ENCODE data around the gene GSAP. TPM values are rescaled to one million over a fixed set of nuclear protein-coding genes. Genes with fewer than 3 reads are reported as not detected.

Gene GSAP
- total RNA-seq, 1 donor from 2014 or later: 13.0 TPM

DNA sequence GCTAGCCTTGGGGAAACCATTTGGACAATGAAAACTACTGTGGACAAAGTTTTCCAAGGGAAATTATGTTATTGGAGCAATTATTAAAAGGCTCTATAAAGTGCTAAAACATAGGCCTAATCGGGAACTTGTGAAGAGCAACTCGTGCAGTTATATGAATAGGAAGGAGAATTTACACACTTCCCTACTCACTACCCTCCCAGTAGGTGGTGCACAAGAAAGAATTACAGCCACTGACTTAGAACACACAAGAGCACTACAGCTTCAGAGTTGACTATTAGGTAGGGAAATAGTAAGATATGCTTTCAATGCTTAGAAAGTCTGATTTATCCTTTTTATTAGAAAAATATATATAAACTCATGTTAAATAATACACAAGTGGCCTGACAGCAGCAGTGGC, 47.2 kb downstream of the GSAP start:
- no peaks in the 10 kb centered on the region for H3K36me3 ChIP-seq

GRCh38 chr7:77367976-77368375, 48.2 kb downstream of the GSAP start:
- no peaks in the 10 kb centered on the region for H3K36me3 ChIP-seq

More for the DNA sequence above, 47.2 kb downstream of the GSAP start:
- TF ChIP-seq POLR2A (IDR thresholded peaks at IDR 0.05) (no peak), CTCF (IDR thresholded peaks at IDR 0.05) (no peak), POLR2AphosphoS5 (IDR thresholded peaks at IDR 0.05; ENCODE audit: insufficient read depth in 1 of 2, low read depth in 1 of 2) (no peak)
- no peaks in the 10 kb centered on the region for H3K27me3 ChIP-seq
- no peaks in the 10 kb centered on the region for H3K4me1 ChIP-seq
- intact Hi-C loops (cut with DNase I): no loop called here
- H3K9me3 ChIP-seq: no peaks in the 10 kb centered on the region
- DNase-seq (ENCODE audit: extremely low spot score in 2 of 2): no peak
- no peak overlapping the region for H3K4me3 ChIP-seq
- no peak overlapping the region for H3K27ac ChIP-seq

GRCh38 chr7:77362905-77363304, 53.2 kb downstream of the GSAP start:
- Histone ChIP-seq H3K9me3 (no peaks in the 10 kb centered on the region), H3K27ac (no peak overlapping the region), H3K27me3 (no peaks in the 10 kb centered on the region), H3K4me3 (no peak overlapping the region), H3K4me1 (no peaks in the 10 kb centered on the region), H3K36me3 (no peaks in the 10 kb centered on the region)
- intact Hi-C loops (cut with DNase I): no loop called here
- TF ChIP-seq CTCF (IDR thresholded peaks at IDR 0.05) (no peak), POLR2A (IDR thresholded peaks at IDR 0.05) (no peak), POLR2AphosphoS5 (IDR thresholded peaks at IDR 0.05; ENCODE audit: insufficient read depth in 1 of 2, low read depth in 1 of 2) (no peak)
- no peak for DNase-seq (ENCODE audit: extremely low spot score in 2 of 2)

More at GRCh38 chr7:77367976-77368375, 48.2 kb downstream of the GSAP start:
- DNase-seq (ENCODE audit: extremely low spot score in 2 of 2): no peak
- Histone ChIP-seq H3K4me3 (no peak overlapping the region), H3K4me1 (no peaks in the 10 kb centered on the region), H3K9me3 (no peaks in the 10 kb centered on the region), H3K27me3 (no peaks in the 10 kb centered on the region), H3K27ac (no peak overlapping the region)
- intact Hi-C loops (cut with DNase I): no loop called here
- TF ChIP-seq POLR2A (IDR thresholded peaks at IDR 0.05) (no peak), CTCF (IDR thresholded peaks at IDR 0.05) (no peak), POLR2AphosphoS5 (IDR thresholded peaks at IDR 0.05; ENCODE audit: insufficient read depth in 1 of 2, low read depth in 1 of 2) (no peak)

GRCh38 chr7:77360969-77361368, 55.2 kb downstream of the GSAP start:
- no peaks in the 10 kb centered on the region for H3K27me3 ChIP-seq
- TF ChIP-seq CTCF (IDR thresholded peaks at IDR 0.05): no peak
- TF ChIP-seq POLR2AphosphoS5 (IDR thresholded peaks at IDR 0.05; ENCODE audit: insufficient read depth in 1 of 2, low read depth in 1 of 2): no peak
- no peak for TF ChIP-seq POLR2A (IDR thresholded peaks at IDR 0.05)
- H3K4me3 ChIP-seq: no peak overlapping the region
- no peaks in the 10 kb centered on the region for H3K4me1 ChIP-seq
- H3K9me3 ChIP-seq: no peaks in the 10 kb centered on the region
- DNase-seq (ENCODE audit: extremely low spot score in 2 of 2): no peak
- intact Hi-C loops (cut with DNase I): no loop called here
- H3K27ac ChIP-seq: no peak overlapping the region
- no peaks in the 10 kb centered on the region for H3K36me3 ChIP-seq

- H3K36me3 ChIP-seq: no peaks in the 10 kb centered on the region
- intact Hi-C loops (cut with DNase I): no loop called here
- no peak overlapping the region for H3K27ac ChIP-seq
- no peaks in the 10 kb centered on the region for H3K27me3 ChIP-seq
- DNase-seq (ENCODE audit: extremely low spot score in 2 of 2): no peak
- no peaks in the 10 kb centered on the region for H3K9me3 ChIP-seq
- H3K4me3 ChIP-seq: no peak overlapping the region
- TF ChIP-seq CTCF (IDR thresholded peaks at IDR 0.05): no peak
- TF ChIP-seq POLR2AphosphoS5 (IDR thresholded peaks at IDR 0.05; ENCODE audit: insufficient read depth in 1 of 2, low read depth in 1 of 2): no peak
- no peak for TF ChIP-seq POLR2A (IDR thresholded peaks at IDR 0.05)
- H3K4me1 ChIP-seq: no peaks in the 10 kb centered on the region
These were observed 56.0 kb downstream of the GSAP start for GRCh38 chr7:77360104-77360503.
